ENCODE measurements around the gene TAPBP.

- peak; percentile 84 for TF ChIP-seq YY1 (IDR thresholded peaks at IDR 0.05; ENCODE audit: insufficient read depth, insufficient read length)
- TF ChIP-seq ZNF274 (IDR thresholded peaks at IDR 0.05; ENCODE audit: low read depth, low read length): no peak
Observed at GRCh38 chr6:33271468-33272274, 42.2 kb downstream of the TAPBP start, which contains the start of the genes RPS18 and VPS52.
